IMR-90 (cell line): ENCODE data around the gene RALGPS1. TPM values are rescaled to one million over a fixed set of nuclear protein-coding genes. Genes with fewer than 3 reads are reported as not detected.

ENCODE experiments used
- ATAC-seq: fragments of 200-7000 bp; cut with Tn5 transposase; 2 replicates; pipeline ENCODE4 v1.9.1; 2020; ENCODE audit warnings: low read depth, mild to moderate bottlenecking, moderate library complexity
- BruUV-seq: library from RNA; stranded (reverse); fragments of 400-500 nt; replicated peaks from 2 replicates; lab custom pipeline; 2021; lab: Mats Ljungman, UMichigan
- CTCF ChIA-PET: fragments of 300-600 bp; formaldehyde crosslinking; extraction: SDS; loops from one replicate; lab custom pipeline; 2021; ENCODE audit warnings: antibody characterized with exemption; lab: Yijun Ruan, JAX
- POLR2A ChIA-PET: fragments of 300-600 bp; sonication (Branson Sonifier 250); formaldehyde crosslinking; loops from one replicate; lab custom pipeline; 2022; ENCODE audit warnings: antibody characterized with exemption; ENCODE audit not compliant: unreplicated experiment; lab: Charles Lee
- DNase-seq: peaks from one replicate; pipeline ENCODE4 v3.0.0; 2013
- H2AFZ ChIP-seq: replicated peaks from 2 replicates; pipeline ENCODE3; 2013; ENCODE audit warnings: low read length, mild to moderate bottlenecking; ENCODE audit not compliant: poor library complexity
- H2AK5ac ChIP-seq: 2 replicates; pipeline ENCODE4 v1.6.1; 2013; ENCODE audit warnings: low read depth, low read length, inconsistent platforms
- H2AK9ac ChIP-seq: replicated peaks from 2 replicates; pipeline ENCODE3; 2013; ENCODE audit warnings: mild to moderate bottlenecking, low read depth, low read length, moderate library complexity; ENCODE audit not compliant: poor library complexity
- H2BK120ac ChIP-seq: 2 replicates; pipeline ENCODE4 v1.6.1; 2013; ENCODE audit warnings: low read depth, low read length, inconsistent platforms
- H2BK15ac ChIP-seq: 3 replicates; pipeline ENCODE4 v1.6.1; 2013; ENCODE audit warnings: low read depth, low read length, inconsistent platforms
- H2BK20ac ChIP-seq: 2 replicates; pipeline ENCODE4 v1.6.1; 2013; ENCODE audit warnings: low read depth, mild to moderate bottlenecking, inconsistent platforms, low read length, moderate library complexity
- H2BK5ac ChIP-seq: 2 replicates; pipeline ENCODE4 v1.6.1; 2013; ENCODE audit warnings: mild to moderate bottlenecking, low read depth, low read length, inconsistent platforms; ENCODE audit not compliant: poor library complexity, severe bottlenecking
- H3K14ac ChIP-seq: replicated peaks from 2 replicates; pipeline ENCODE4 v1.6.1; 2013; ENCODE audit warnings: low read depth, low read length, inconsistent platforms
- H3K18ac ChIP-seq: 2 replicates; pipeline ENCODE4 v1.6.1; 2013; ENCODE audit warnings: low read depth, low read length, control low read depth
- H3K23ac ChIP-seq: 2 replicates; pipeline ENCODE4 v1.6.1; 2013; ENCODE audit warnings: low read depth, low read length, inconsistent platforms
- H3K27ac ChIP-seq: 2 replicates; pipeline ENCODE4 v1.5.1; 2013; ENCODE audit warnings: mild to moderate bottlenecking, control low read depth, low read length; ENCODE audit not compliant: insufficient read depth
- H3K27me3 ChIP-seq: 2 replicates; pipeline ENCODE4 v1.6.1; 2013; ENCODE audit warnings: low read length; ENCODE audit not compliant: control insufficient read depth, insufficient read depth
- H3K36me3 ChIP-seq: 2 replicates; pipeline ENCODE4 v1.6.1; 2013; ENCODE audit warnings: low read length, mixed read lengths; ENCODE audit not compliant: control insufficient read depth, insufficient read depth
- H3K4ac ChIP-seq: 2 replicates; pipeline ENCODE4 v1.6.1; 2013; ENCODE audit warnings: low read depth, low read length, inconsistent platforms
- H3K4me1 ChIP-seq: 2 replicates; pipeline ENCODE4 v1.6.1; 2013; ENCODE audit warnings: low read length, mixed read lengths; ENCODE audit not compliant: control insufficient read depth, insufficient read depth
- H3K4me2 ChIP-seq: 2 replicates; pipeline ENCODE4 v1.6.1; 2013; ENCODE audit warnings: low read depth, mild to moderate bottlenecking, control low read depth, low read length, moderate library complexity
- H3K4me3 ChIP-seq: 2 replicates; pipeline ENCODE4 v1.5.1; 2013; ENCODE audit warnings: low read depth, mild to moderate bottlenecking, control low read depth, low read length, moderate library complexity; ENCODE audit not compliant: insufficient read depth
- H3K56ac ChIP-seq: 2 replicates; pipeline ENCODE4 v1.6.1; 2013; ENCODE audit warnings: low read length, inconsistent platforms; ENCODE audit not compliant: insufficient read depth; ENCODE audit errors: extremely low read depth
- H3K79me1 ChIP-seq, 2 experiments: 2 replicates each; pipeline ENCODE4 v1.6.1; 2013; ENCODE audit warnings: low read length in 2 of 2, inconsistent platforms in 1 of 2, low read depth in 1 of 2
- H3K9ac ChIP-seq: 2 replicates; pipeline ENCODE4 v1.6.1; 2013; ENCODE audit warnings: low read depth, low read length, control low read depth
- H3K9me1 ChIP-seq: 2 replicates; pipeline ENCODE4 v1.6.1; 2013; ENCODE audit warnings: low read length, inconsistent platforms; ENCODE audit not compliant: insufficient read depth
- H3K9me3 ChIP-seq: 2 replicates; pipeline ENCODE4 v1.6.1; 2013; ENCODE audit warnings: low read length; ENCODE audit not compliant: control insufficient read depth, insufficient read depth
- H4K20me1 ChIP-seq: 2 replicates; pipeline ENCODE4 v1.6.1; 2013; ENCODE audit warnings: low read length, inconsistent platforms; ENCODE audit not compliant: insufficient read depth
- H4K5ac ChIP-seq: 2 replicates; pipeline ENCODE4 v1.6.1; 2013; ENCODE audit warnings: mild to moderate bottlenecking, low read depth, low read length, control low read depth
- H4K8ac ChIP-seq, 2 experiments: 2 replicates each; pipeline ENCODE4 v1.6.1; 2013; ENCODE audit warnings: low read depth in 2 of 2, low read length in 2 of 2, control low read depth in 1 of 2, inconsistent platforms in 1 of 2
- H4K91ac ChIP-seq: 2 replicates; pipeline ENCODE4 v1.6.1; 2013; ENCODE audit warnings: low read depth, low read length, inconsistent platforms; ENCODE audit not compliant: insufficient read depth
- BHLHE40 ChIP-seq: fragments of 150-350 bp; IDR thresholded peaks from 2 replicates; pipeline ENCODE4 v1.6.1; 2016; ENCODE audit warnings: mild to moderate bottlenecking, low read depth, low read length
- CEBPB ChIP-seq: IDR thresholded peaks from 2 replicates; pipeline ENCODE4 v1.6.1; 2012; ENCODE audit warnings: low read depth, low read length, improper control_type of control experiment
- CHD1 ChIP-seq: IDR thresholded peaks from 2 replicates; pipeline ENCODE4 v1.6.1; 2012; ENCODE audit warnings: low read depth, low read length, improper control_type of control experiment
- CTCF ChIP-seq: conservative IDR thresholded peaks from 2 replicates; pipeline ENCODE4 v1.5.1; 2012; ENCODE audit warnings: mild to moderate bottlenecking, low read depth, low read length, improper control_type of control experiment
- ELK1 ChIP-seq: fragments of 150-350 bp; IDR thresholded peaks from 2 replicates; pipeline ENCODE4 v1.6.1; 2016; ENCODE audit warnings: low read depth, mild to moderate bottlenecking, low read length, moderate library complexity, borderline replicate concordance
- MAFK ChIP-seq: IDR thresholded peaks from 2 replicates; pipeline ENCODE4 v1.6.1; 2012; ENCODE audit warnings: low read depth, low read length, improper control_type of control experiment
- MAZ ChIP-seq: IDR thresholded peaks from 2 replicates; pipeline ENCODE4 v1.6.1; 2012; ENCODE audit warnings: low read depth, mild to moderate bottlenecking, low read length, improper control_type of control experiment, moderate library complexity, borderline replicate concordance
- MXI1 ChIP-seq: IDR thresholded peaks from 2 replicates; pipeline ENCODE4 v1.6.1; 2012; ENCODE audit warnings: low read depth, mild to moderate bottlenecking, low read length, moderate library complexity, borderline replicate concordance
- NFE2L2 ChIP-seq: fragments of 150-350 bp; IDR thresholded peaks from 2 replicates; pipeline ENCODE4 v1.6.1; 2016; ENCODE audit warnings: low read depth, mild to moderate bottlenecking, low read length
- POLR2A ChIP-seq: IDR thresholded peaks from 2 replicates; pipeline ENCODE4 v1.6.1; 2012; ENCODE audit warnings: mild to moderate bottlenecking, low read depth, low read length
- RAD21 ChIP-seq: IDR thresholded peaks from 2 replicates; pipeline ENCODE4 v1.6.1; 2012; ENCODE audit warnings: low read length, improper control_type of control experiment
- RCOR1 ChIP-seq: IDR thresholded peaks from 2 replicates; pipeline ENCODE4 v1.6.1; 2012; ENCODE audit warnings: mild to moderate bottlenecking, low read length, improper control_type of control experiment; ENCODE audit not compliant: insufficient replicate concordance
- RFX5 ChIP-seq: IDR thresholded peaks from 2 replicates; pipeline ENCODE4 v1.8.0; 2012; ENCODE audit warnings: low read depth, mild to moderate bottlenecking, low read length, moderate library complexity
- SMC3 ChIP-seq: fragments of 150-350 bp; IDR thresholded peaks from 2 replicates; pipeline ENCODE4 v1.6.1; 2016; ENCODE audit warnings: low read depth, mild to moderate bottlenecking, antibody characterized with exemption, low read length, moderate library complexity
- WGBS, 2 experiments: methylation state at CpG; one replicate each; pipeline versions ENCODE4 v1.1.5 to v1.1.7; 2013; ENCODE audit warnings: missing lambda C conversion rate in 2 of 2; ENCODE audit not compliant: insufficient read length in 1 of 2; ENCODE audit errors: extremely low coverage in 2 of 2; 5-methylcytosine and 5-hydroxymethylcytosine counted together
- dilution Hi-C: fragments of 300-500 bp; cut with HindIII; formaldehyde crosslinking; loops from one replicate; pipeline ENCODE4 v1.14.3; 2018; ENCODE audit warnings: low sequenced_read_pairs; ENCODE audit not compliant: unreplicated experiment
- in situ Hi-C: fragments of 300-500 bp; cut with MboI; formaldehyde crosslinking; loops from 3 replicates; pipeline ENCODE4 v1.14.3; 2019; ENCODE audit warnings: low sequenced_read_pairs, inconsistent platforms, mixed read lengths
- intact Hi-C: fragments of 100-400 bp; cut with micrococcal nuclease; formaldehyde crosslinking; loops from 2 replicates; pipeline ENCODE4 v1.10.0; 2022
- polyA plus RNA-seq, 3 experiments: library from polyadenylated mRNA; depleted of rRNA; stranded (reverse); fragments of >200 nt; gene quantifications; 2 replicates each; pipeline ENCODE4 v1.2.3, GENCODE V29; 2012; ENCODE audit warnings: low replicate concordance in 1 of 3
- total RNA-seq: library from RNA; depleted of rRNA; stranded (reverse); fragments of >200 nt; gene quantifications from 2 replicates; pipeline ENCODE4 v1.2.3, GENCODE V29; 2012

The RALGPS1 gene
- total and polyA plus RNA-seq, 2 of the 4 experiments (the other 2 are of a cell fraction) = 0.90 to 2.8 TPM

GRCh38 chr9:127221695-127222094 lies 307.1 kb downstream of the RALGPS1 start:
- Histone ChIP-seq H3K36me3 (no peaks in the 10 kb centered on the region), H4K8ac (no peak overlapping the region), H3K56ac (no peak overlapping the region), H2BK5ac (no peak overlapping the region), H3K9me1 (peaks cover 2% of the 10 kb centered on the region; the same call in 1 of the 2 replicates), H3K9ac (no peak overlapping the region), H4K5ac (no peak overlapping the region), H3K27me3 (peaks cover 31% of the 10 kb centered on the region), H4K91ac (no peak overlapping the region), H2BK15ac (no peak overlapping the region), H3K27ac (no peak overlapping the region), H2AFZ (no peak overlapping the region), H2AK9ac (no peak overlapping the region), H2AK5ac (no peak overlapping the region), H3K9me3 (no peaks in the 10 kb centered on the region), H3K18ac (no peak overlapping the region), H3K14ac (no peak overlapping the region), H3K4ac (no peak overlapping the region), H3K4me3 (no peak overlapping the region), H2BK120ac (no peak overlapping the region), H3K23ac (no peak overlapping the region), H3K4me1 (no peaks in the 10 kb centered on the region), H3K79me1 (no peaks in the 10 kb centered on the region), H2BK20ac (no peak overlapping the region), H4K20me1 (no peaks in the 10 kb centered on the region; the same call in 1 of the 2 replicates), H3K4me2 (no peak overlapping the region)
- dilution Hi-C loops = no loop called here
- in situ Hi-C loops = no loop called here
- intact Hi-C loops = loop anchor here (10.0 kb wide), 1 partner anchor 203 kb away; the partner anchor contains the start of gene ZNF79
- POLR2A ChIA-PET = no interaction called here
- CTCF ChIA-PET = no interaction called here
- no TSS peak for BruUV-seq
- WGBS, 2 experiments = 39% methylated on average over 2 of the region's 2 CpGs; no CpG with 5 or more reads in 1 of the 2 experiments
- DNase-seq = no peak
- TF ChIP-seq CHD1 (no peak), CEBPB (no peak), CTCF (no peak), NFE2L2 (no peak), ELK1 (no peak), BHLHE40 (no peak), MAFK (no peak), POLR2A (no peak), MXI1 (no peak), RFX5 (no peak), RAD21 (no peak), RCOR1 (no peak), MAZ (no peak), SMC3 (no peak)
- no peak for ATAC-seq
